ENCODE results near the gene TGFB2.

The TGFB2 gene

GRCh38 chr1:218332416-218332815 is 12.7 kb upstream of the TGFB2 start:
- no peak for DNase-seq (ENCODE audit: low read depth)

- no peak for DNase-seq (ENCODE audit: low read depth)
Observed at GRCh38 chr1:218336328-218336727, 8.8 kb upstream of the TGFB2 start.

- no peak for DNase-seq (ENCODE audit: low read depth)
Observed at GRCh38 chr1:218339267-218339831, 5.8 kb upstream of the TGFB2 start.

- no peak for DNase-seq (ENCODE audit: low read depth)
Observed at GRCh38 chr1:218341325-218341724, 3.8 kb upstream of the TGFB2 start.

GRCh38 chr1:218342091-218342490 is 3.0 kb upstream of the TGFB2 start:
- no peak for DNase-seq (ENCODE audit: low read depth)

- DNase-seq (ENCODE audit: low read depth) = no peak
Observed at GRCh38 chr1:218345673-218346390, 696 bp downstream of the TGFB2 start.

GRCh38 chr1:218346391-218347204 is 1.5 kb downstream of the TGFB2 start:
- no peak for DNase-seq (ENCODE audit: low read depth)

- no peak for DNase-seq (ENCODE audit: low read depth)
Observed at GRCh38 chr1:218347336-218347722, 2.2 kb downstream of the TGFB2 start.

- DNase-seq (ENCODE audit: low read depth) = no peak
Observed at GRCh38 chr1:218347723-218348627, 2.8 kb downstream of the TGFB2 start.

GRCh38 chr1:218348628-218349071 is 3.5 kb downstream of the TGFB2 start:
- no peak for DNase-seq (ENCODE audit: low read depth)

- DNase-seq (ENCODE audit: low read depth) = no peak
Observed at GRCh38 chr1:218349348-218350034, 4.4 kb downstream of the TGFB2 start.

GRCh38 chr1:218350035-218350525 is 4.9 kb downstream of the TGFB2 start:
- no peak for DNase-seq (ENCODE audit: low read depth)

GRCh38 chr1:218350801-218351266 is 5.7 kb downstream of the TGFB2 start:
- DNase-seq (ENCODE audit: low read depth) = no peak

GRCh38 chr1:218351391-218352074 is 6.4 kb downstream of the TGFB2 start:
- DNase-seq (ENCODE audit: low read depth) = no peak

- DNase-seq (ENCODE audit: low read depth) = no peak
Observed at GRCh38 chr1:218352075-218352438, 6.9 kb downstream of the TGFB2 start.

GRCh38 chr1:218353656-218354055 is 8.5 kb downstream of the TGFB2 start:
- no peak for DNase-seq (ENCODE audit: low read depth)

- no peak for DNase-seq (ENCODE audit: low read depth)
Observed at GRCh38 chr1:218355278-218355677, 10.1 kb downstream of the TGFB2 start.

GRCh38 chr1:218357211-218357892 is 12.2 kb downstream of the TGFB2 start:
- no peak for DNase-seq (ENCODE audit: low read depth)

- no peak for DNase-seq (ENCODE audit: low read depth)
Observed at GRCh38 chr1:218357893-218358232, 12.7 kb downstream of the TGFB2 start.

Measured in fibroblast of the conjunctiva (primary cell).